ENCODE data around the gene SCPEP1.
"Not testable (repeated sequence)": the region's sequence is repeated elsewhere in the genome, so short reads cannot be mapped to it uniquely, and the experiment has no call there.

SCPEP1 gene

GRCh38 chr17:56972111-56972730 is 5.7 kb upstream of the SCPEP1 start:
- Histone ChIP-seq H3K36me3 (ENCODE audit: control insufficient read depth, insufficient read depth, low read length) (no peaks in the 10 kb centered on the region), H3K27me3 (ENCODE audit: control insufficient read depth, insufficient read depth, low read length) (no peaks in the 10 kb centered on the region), H3K27ac (ENCODE audit: low read depth, low read length) (no peak overlapping the region), H3K4me3 (ENCODE audit: low read length) (no peak overlapping the region), H3K9ac (ENCODE audit: low read length) (no peak overlapping the region), H3K4me1 (ENCODE audit: control insufficient read depth, insufficient read depth, low read length) (no peaks in the 10 kb centered on the region)

- Histone ChIP-seq H3K27ac (ENCODE audit: low read depth, low read length) (no peak overlapping the region), H3K9ac (ENCODE audit: low read length) (no peak overlapping the region), H3K27me3 (ENCODE audit: control insufficient read depth, insufficient read depth, low read length) (no peaks in the 10 kb centered on the region), H3K4me1 (ENCODE audit: control insufficient read depth, insufficient read depth, low read length) (peaks cover 2% of the 10 kb centered on the region), H3K36me3 (ENCODE audit: control insufficient read depth, insufficient read depth, low read length) (no peaks in the 10 kb centered on the region), H3K4me3 (ENCODE audit: low read length) (no peak overlapping the region)
Observed at GRCh38 chr17:56973520-56973919, 4.4 kb upstream of the SCPEP1 start.

GRCh38 chr17:56974055-56974454 is 3.9 kb upstream of the SCPEP1 start:
- no peak overlapping the region for H3K9ac ChIP-seq (ENCODE audit: low read length)
- H3K27me3 ChIP-seq (ENCODE audit: control insufficient read depth, insufficient read depth, low read length), result no peaks in the 10 kb centered on the region
- peaks cover 8% of the 10 kb centered on the region for H3K4me1 ChIP-seq (ENCODE audit: control insufficient read depth, insufficient read depth, low read length)
- no peak overlapping the region for H3K27ac ChIP-seq (ENCODE audit: low read depth, low read length)
- H3K36me3 ChIP-seq (ENCODE audit: control insufficient read depth, insufficient read depth, low read length), result no peaks in the 10 kb centered on the region
- H3K4me3 ChIP-seq (ENCODE audit: low read length), result no peak overlapping the region

- Histone ChIP-seq H3K4me1 (ENCODE audit: control insufficient read depth, insufficient read depth, low read length) (peaks cover 8% of the 10 kb centered on the region), H3K27ac (ENCODE audit: low read depth, low read length) (no peak overlapping the region), H3K36me3 (ENCODE audit: control insufficient read depth, insufficient read depth, low read length) (no peaks in the 10 kb centered on the region), H3K27me3 (ENCODE audit: control insufficient read depth, insufficient read depth, low read length) (no peaks in the 10 kb centered on the region), H3K4me3 (ENCODE audit: low read length) (no peak overlapping the region), H3K9ac (ENCODE audit: low read length) (no peak overlapping the region)
Observed at GRCh38 chr17:56975656-56976055, 2.3 kb upstream of the SCPEP1 start.

GRCh38 chr17:56976941-56977608 is 856 bp upstream of the SCPEP1 start:
- Histone ChIP-seq H3K27me3 (ENCODE audit: control insufficient read depth, insufficient read depth, low read length) (no peaks in the 10 kb centered on the region), H3K27ac (ENCODE audit: low read depth, low read length) (peak overlapping the region; percentile 25), H3K36me3 (ENCODE audit: control insufficient read depth, insufficient read depth, low read length) (no peaks in the 10 kb centered on the region), H3K4me3 (ENCODE audit: low read length) (peak overlapping the region; percentile 87), H3K4me1 (ENCODE audit: control insufficient read depth, insufficient read depth, low read length) (peaks cover 8% of the 10 kb centered on the region), H3K9ac (ENCODE audit: low read length) (no peak overlapping the region)

- no peaks in the 10 kb centered on the region for H3K36me3 ChIP-seq (ENCODE audit: control insufficient read depth, insufficient read depth, low read length)
- H3K27ac ChIP-seq (ENCODE audit: low read depth, low read length), result no peak overlapping the region
- peak overlapping the region; percentile 45 for H3K9ac ChIP-seq (ENCODE audit: low read length)
- peak overlapping the region; percentile 86 for H3K4me3 ChIP-seq (ENCODE audit: low read length)
- no peaks in the 10 kb centered on the region for H3K27me3 ChIP-seq (ENCODE audit: control insufficient read depth, insufficient read depth, low read length)
- peaks cover 8% of the 10 kb centered on the region for H3K4me1 ChIP-seq (ENCODE audit: control insufficient read depth, insufficient read depth, low read length)
Observed at GRCh38 chr17:56978441-56979090, 635 bp downstream of the SCPEP1 start.

GRCh38 chr17:56979091-56979480 is 1.2 kb downstream of the SCPEP1 start:
- peaks cover 8% of the 10 kb centered on the region for H3K4me1 ChIP-seq (ENCODE audit: control insufficient read depth, insufficient read depth, low read length)
- H3K4me3 ChIP-seq (ENCODE audit: low read length), result peak overlapping the region; percentile 86
- no peak overlapping the region for H3K9ac ChIP-seq (ENCODE audit: low read length)
- H3K27ac ChIP-seq (ENCODE audit: low read depth, low read length), result no peak overlapping the region
- H3K27me3 ChIP-seq (ENCODE audit: control insufficient read depth, insufficient read depth, low read length), result no peaks in the 10 kb centered on the region
- H3K36me3 ChIP-seq (ENCODE audit: control insufficient read depth, insufficient read depth, low read length), result no peaks in the 10 kb centered on the region

GRCh38 chr17:56980526-56980925 is 2.6 kb downstream of the SCPEP1 start:
- H3K27me3 ChIP-seq (ENCODE audit: control insufficient read depth, insufficient read depth, low read length); H3K36me3 ChIP-seq (ENCODE audit: control insufficient read depth, insufficient read depth, low read length); H3K27ac ChIP-seq (ENCODE audit: low read depth, low read length); H3K4me3 ChIP-seq (ENCODE audit: low read length); H3K4me1 ChIP-seq (ENCODE audit: control insufficient read depth, insufficient read depth, low read length); H3K9ac ChIP-seq (ENCODE audit: low read length): not testable (repeated sequence)

- Histone ChIP-seq H3K27ac (ENCODE audit: low read depth, low read length) (no peak overlapping the region), H3K9ac (ENCODE audit: low read length) (no peak overlapping the region), H3K4me1 (ENCODE audit: control insufficient read depth, insufficient read depth, low read length) (peaks cover 8% of the 10 kb centered on the region), H3K4me3 (ENCODE audit: low read length) (no peak overlapping the region), H3K27me3 (ENCODE audit: control insufficient read depth, insufficient read depth, low read length) (no peaks in the 10 kb centered on the region), H3K36me3 (ENCODE audit: control insufficient read depth, insufficient read depth, low read length) (peaks cover 4% of the 10 kb centered on the region)
Observed at GRCh38 chr17:56982312-56982711, 4.4 kb downstream of the SCPEP1 start.

GRCh38 chr17:56983366-56983765 is 5.4 kb downstream of the SCPEP1 start:
- Histone ChIP-seq H3K36me3 (ENCODE audit: control insufficient read depth, insufficient read depth, low read length) (peaks cover 7% of the 10 kb centered on the region), H3K27ac (ENCODE audit: low read depth, low read length) (no peak overlapping the region)

GRCh38 chr17:56985371-56986162 is 7.6 kb downstream of the SCPEP1 start:
- H3K9ac ChIP-seq (ENCODE audit: low read length), result no peak overlapping the region
- peaks cover 7% of the 10 kb centered on the region for H3K36me3 ChIP-seq (ENCODE audit: control insufficient read depth, insufficient read depth, low read length)
- no peaks in the 10 kb centered on the region for H3K4me1 ChIP-seq (ENCODE audit: control insufficient read depth, insufficient read depth, low read length)
- H3K27me3 ChIP-seq (ENCODE audit: control insufficient read depth, insufficient read depth, low read length), result no peaks in the 10 kb centered on the region
- H3K4me3 ChIP-seq (ENCODE audit: low read length), result no peak overlapping the region
- H3K27ac ChIP-seq (ENCODE audit: low read depth, low read length), result no peak overlapping the region

More at GRCh38 chr17:56983366-56983765, 5.4 kb downstream of the SCPEP1 start:
- Histone ChIP-seq H3K4me3 (ENCODE audit: low read length) (no peak overlapping the region), H3K27me3 (ENCODE audit: control insufficient read depth, insufficient read depth, low read length) (no peaks in the 10 kb centered on the region), H3K4me1 (ENCODE audit: control insufficient read depth, insufficient read depth, low read length) (peaks cover 7% of the 10 kb centered on the region), H3K9ac (ENCODE audit: low read length) (no peak overlapping the region)

- Histone ChIP-seq H3K4me1 (ENCODE audit: control insufficient read depth, insufficient read depth, low read length) (no peaks in the 10 kb centered on the region), H3K27me3 (ENCODE audit: control insufficient read depth, insufficient read depth, low read length) (no peaks in the 10 kb centered on the region), H3K4me3 (ENCODE audit: low read length) (no peak overlapping the region), H3K36me3 (ENCODE audit: control insufficient read depth, insufficient read depth, low read length) (peaks cover 12% of the 10 kb centered on the region), H3K27ac (ENCODE audit: low read depth, low read length) (no peak overlapping the region), H3K9ac (ENCODE audit: low read length) (no peak overlapping the region)
Observed at GRCh38 chr17:56987283-56987834, 9.4 kb downstream of the SCPEP1 start.

All from rectal smooth muscle tissue (tissue), 1 donor.